Neural cell (in vitro differentiated cells): ENCODE results near the gene MOB3B.

ENCODE experiments used
- CTCF ChIP-seq: fragments of 450-650 bp; IDR thresholded peaks from 2 replicates; pipeline ENCODE4 v1.5.1; 2014; ENCODE audit warnings: antibody characterized with exemption, mild to moderate bottlenecking, moderate library complexity; ENCODE audit not compliant: poor library complexity, severe bottlenecking
- EP300 ChIP-seq: fragments of 450-650 bp; conservative IDR thresholded peaks from 2 replicates; pipeline ENCODE4 v1.6.1; 2014; ENCODE audit warnings: antibody characterized with exemption, mild to moderate bottlenecking, moderate library complexity; ENCODE audit not compliant: poor library complexity, severe bottlenecking
- EZH2 ChIP-seq: fragments of 200-600, 300-800 bp; shearing (Covaris generic), sonication (generic); IDR thresholded peaks from 2 replicates; pipeline ENCODE4 v1.6.1; 2014; ENCODE audit warnings: antibody characterized with exemption, low read length, borderline replicate concordance, mild to moderate bottlenecking; ENCODE audit not compliant: insufficient read depth, poor library complexity, severe bottlenecking
- POLR2AphosphoS5 ChIP-seq: IDR thresholded peaks from 2 replicates; pipeline ENCODE4 v1.6.1; 2012
- RAD21 ChIP-seq: fragments of 450-650 bp; conservative IDR thresholded peaks from 2 replicates; pipeline ENCODE4 v1.6.1; 2014; ENCODE audit warnings: antibody characterized with exemption, mild to moderate bottlenecking, moderate library complexity
- TAF1 ChIP-seq: IDR thresholded peaks from 2 replicates; pipeline ENCODE4 v1.6.1; 2012; ENCODE audit warnings: low read depth
- TF ChIP-seq, protein P1 (sequence below): IDR thresholded peaks from 2 replicates; pipeline ENCODE4 v1.6.1; 2012; ENCODE audit warnings: borderline replicate concordance

DNA sequence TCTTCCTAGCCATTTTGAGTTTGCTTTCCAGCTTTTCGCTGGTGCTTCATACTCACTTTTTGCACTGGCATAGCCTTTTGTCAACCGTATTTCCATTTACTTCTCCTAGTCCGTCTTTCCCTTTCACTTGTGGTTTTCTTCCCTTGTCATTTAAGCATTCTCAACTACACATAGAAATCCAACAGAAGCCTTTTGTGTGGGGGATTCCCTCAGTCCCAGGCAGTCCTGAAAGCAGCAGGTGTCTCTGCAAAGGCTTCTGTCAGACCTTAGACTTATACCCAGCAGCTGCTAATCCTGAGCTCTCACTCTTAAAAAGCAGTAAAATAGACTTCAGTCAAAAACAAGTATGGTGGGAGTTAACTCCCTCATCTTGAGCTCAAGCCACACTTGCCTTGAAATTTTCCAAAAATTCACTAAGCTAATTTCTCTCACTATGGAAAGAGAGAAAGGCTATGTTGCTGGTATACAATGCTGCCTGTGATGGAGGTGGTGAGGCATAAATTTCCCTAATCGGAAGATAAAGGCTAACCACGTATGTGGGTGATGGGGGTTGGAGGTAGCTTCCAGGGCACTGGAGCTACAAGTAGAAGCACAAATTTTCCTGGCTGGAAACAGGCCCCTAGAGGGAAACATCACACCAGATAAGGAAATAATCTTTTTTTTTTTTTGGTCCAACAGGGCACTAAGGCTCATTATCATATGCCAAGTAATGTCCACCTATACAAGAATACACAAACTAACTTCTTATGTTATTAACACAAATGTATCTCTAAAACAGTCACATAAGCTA, 40.3 kb downstream of the MOB3B start:
- TF ChIP-seq CTCF (no peak), EZH2 (no peak), POLR2AphosphoS5 (no peak), RAD21 (no peak), EP300 (no peak), TAF1 (no peak)
- TF ChIP-seq, protein P1, sequence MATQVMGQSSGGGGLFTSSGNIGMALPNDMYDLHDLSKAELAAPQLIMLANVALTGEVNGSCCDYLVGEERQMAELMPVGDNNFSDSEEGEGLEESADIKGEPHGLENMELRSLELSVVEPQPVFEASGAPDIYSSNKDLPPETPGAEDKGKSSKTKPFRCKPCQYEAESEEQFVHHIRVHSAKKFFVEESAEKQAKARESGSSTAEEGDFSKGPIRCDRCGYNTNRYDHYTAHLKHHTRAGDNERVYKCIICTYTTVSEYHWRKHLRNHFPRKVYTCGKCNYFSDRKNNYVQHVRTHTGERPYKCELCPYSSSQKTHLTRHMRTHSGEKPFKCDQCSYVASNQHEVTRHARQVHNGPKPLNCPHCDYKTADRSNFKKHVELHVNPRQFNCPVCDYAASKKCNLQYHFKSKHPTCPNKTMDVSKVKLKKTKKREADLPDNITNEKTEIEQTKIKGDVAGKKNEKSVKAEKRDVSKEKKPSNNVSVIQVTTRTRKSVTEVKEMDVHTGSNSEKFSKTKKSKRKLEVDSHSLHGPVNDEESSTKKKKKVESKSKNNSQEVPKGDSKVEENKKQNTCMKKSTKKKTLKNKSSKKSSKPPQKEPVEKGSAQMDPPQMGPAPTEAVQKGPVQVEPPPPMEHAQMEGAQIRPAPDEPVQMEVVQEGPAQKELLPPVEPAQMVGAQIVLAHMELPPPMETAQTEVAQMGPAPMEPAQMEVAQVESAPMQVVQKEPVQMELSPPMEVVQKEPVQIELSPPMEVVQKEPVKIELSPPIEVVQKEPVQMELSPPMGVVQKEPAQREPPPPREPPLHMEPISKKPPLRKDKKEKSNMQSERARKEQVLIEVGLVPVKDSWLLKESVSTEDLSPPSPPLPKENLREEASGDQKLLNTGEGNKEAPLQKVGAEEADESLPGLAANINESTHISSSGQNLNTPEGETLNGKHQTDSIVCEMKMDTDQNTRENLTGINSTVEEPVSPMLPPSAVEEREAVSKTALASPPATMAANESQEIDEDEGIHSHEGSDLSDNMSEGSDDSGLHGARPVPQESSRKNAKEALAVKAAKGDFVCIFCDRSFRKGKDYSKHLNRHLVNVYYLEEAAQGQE, result no peak
